Activated CD8-positive, alpha-beta memory T cell treated with anti-CD3 and anti-CD28 coated beads for 24 hours (primary cell): ENCODE results near the gene ACR.
A peak's percentile ranks its signal among the peaks of the same experiment; 100 is the strongest.
"Not testable (repeated sequence)": the region's sequence is repeated elsewhere in the genome, so short reads cannot be mapped to it uniquely, and the experiment has no call there.

Experiments
- DNase-seq: peaks from one replicate; pipeline ENCODE4 v3.0.0-alpha.2; 2020

The ACR gene

DNA sequence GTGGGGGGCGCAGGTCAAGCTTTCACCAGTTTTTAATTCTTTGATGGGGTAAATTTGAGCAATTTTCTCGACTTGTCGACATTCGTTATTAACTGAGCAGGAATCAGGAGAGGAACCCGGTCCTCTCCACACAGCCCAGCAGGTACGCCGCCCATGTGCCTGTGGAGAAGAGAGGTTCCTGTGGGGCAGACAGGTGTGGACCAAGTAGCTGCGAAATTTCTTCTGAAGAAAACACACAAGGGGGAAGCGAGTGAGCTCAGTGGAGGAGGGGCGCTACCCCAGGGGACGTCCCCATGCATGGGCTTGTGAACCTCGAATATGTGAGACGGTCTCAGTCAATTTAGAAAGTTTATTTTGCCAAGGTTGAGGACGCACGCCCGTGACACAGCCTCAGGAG, 45.9 kb downstream of the ACR start:
- DNase-seq: peak; percentile 71

DNA sequence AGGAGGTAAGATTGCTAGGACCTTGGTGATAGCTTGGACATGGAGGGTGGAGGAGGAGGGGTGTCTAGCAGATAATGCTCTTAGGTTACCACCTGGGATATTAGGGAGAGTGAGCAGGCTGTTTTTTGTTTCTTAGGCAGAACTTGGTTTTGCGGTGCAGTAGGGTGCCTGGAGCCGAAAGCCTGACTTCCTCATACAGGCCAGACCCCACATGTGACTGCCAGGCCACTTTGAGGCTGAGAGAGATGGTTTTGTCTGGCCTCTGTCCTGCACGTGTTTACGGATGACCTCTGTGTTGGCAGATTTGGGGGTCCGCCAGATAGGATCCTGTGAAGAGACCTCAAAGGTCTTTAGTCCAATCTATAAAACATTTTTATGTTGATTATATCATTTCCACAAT, 47.3 kb downstream of the ACR start:
- not testable (repeated sequence) for DNase-seq

DNA sequence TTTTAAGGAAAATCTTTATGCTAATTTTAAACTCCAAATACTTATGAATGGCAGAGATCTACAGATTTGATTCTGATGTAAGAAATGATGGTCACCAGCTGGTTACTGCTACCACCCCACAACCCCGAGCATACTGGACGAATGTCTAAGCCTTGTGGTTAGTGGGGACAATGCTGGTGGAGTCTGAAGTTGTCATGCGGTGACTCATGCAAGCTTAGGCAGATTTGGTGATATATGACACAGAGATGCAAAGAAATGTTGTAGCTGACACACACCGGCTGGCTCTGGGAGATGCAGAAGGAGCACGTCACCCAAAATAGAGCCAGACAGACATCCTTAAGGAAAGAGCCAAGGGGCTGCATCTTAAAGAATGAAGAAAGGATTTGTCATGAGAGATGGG, 48.9 kb downstream of the ACR start:
- not testable (repeated sequence) for DNase-seq
